ENCODE data around the gene ZNF786.

DNA sequence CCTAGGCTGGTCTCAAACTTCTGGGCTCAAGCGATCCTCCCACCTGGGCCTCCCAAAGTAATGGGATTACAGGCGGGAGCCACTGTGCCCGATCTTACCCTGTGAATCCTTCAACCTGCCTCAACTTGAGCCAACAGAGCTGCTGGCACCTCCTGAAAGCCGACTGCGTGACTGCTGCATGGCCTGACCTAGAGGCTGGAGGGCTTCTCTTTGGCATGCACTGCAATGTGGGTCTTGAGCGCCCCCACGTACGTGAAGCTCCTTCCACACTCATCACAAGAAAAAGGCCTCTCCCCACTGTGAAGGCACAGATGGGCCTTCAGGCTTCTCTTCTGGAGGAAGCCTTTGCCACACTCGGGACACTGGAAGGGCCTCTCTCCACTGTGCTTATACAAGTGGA, 12.9 kb upstream of the ZNF786 start:
- TF ChIP-seq, protein P1, sequence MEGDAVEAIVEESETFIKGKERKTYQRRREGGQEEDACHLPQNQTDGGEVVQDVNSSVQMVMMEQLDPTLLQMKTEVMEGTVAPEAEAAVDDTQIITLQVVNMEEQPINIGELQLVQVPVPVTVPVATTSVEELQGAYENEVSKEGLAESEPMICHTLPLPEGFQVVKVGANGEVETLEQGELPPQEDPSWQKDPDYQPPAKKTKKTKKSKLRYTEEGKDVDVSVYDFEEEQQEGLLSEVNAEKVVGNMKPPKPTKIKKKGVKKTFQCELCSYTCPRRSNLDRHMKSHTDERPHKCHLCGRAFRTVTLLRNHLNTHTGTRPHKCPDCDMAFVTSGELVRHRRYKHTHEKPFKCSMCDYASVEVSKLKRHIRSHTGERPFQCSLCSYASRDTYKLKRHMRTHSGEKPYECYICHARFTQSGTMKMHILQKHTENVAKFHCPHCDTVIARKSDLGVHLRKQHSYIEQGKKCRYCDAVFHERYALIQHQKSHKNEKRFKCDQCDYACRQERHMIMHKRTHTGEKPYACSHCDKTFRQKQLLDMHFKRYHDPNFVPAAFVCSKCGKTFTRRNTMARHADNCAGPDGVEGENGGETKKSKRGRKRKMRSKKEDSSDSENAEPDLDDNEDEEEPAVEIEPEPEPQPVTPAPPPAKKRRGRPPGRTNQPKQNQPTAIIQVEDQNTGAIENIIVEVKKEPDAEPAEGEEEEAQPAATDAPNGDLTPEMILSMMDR (IDR thresholded peaks at IDR 0.05): no peak
- no peak for TF ChIP-seq POLR2A (IDR thresholded peaks at IDR 0.05)
